WERI-Rb-1 (cell line): ENCODE measurements around the gene WIPF2.

Experiments
- DNase-seq: peaks from one replicate; pipeline ENCODE4 v3.0.0-alpha.2; 2020
- H3K27ac ChIP-seq: fragments of 250-450 bp; sonication (Bioruptor Pico); 2 replicates; pipeline ENCODE4 v1.5.1; 2020; ENCODE audit warnings: mild to moderate bottlenecking, moderate library complexity
- H3K27me3 ChIP-seq: fragments of 250-450 bp; sonication (Bioruptor Pico); 2 replicates; pipeline ENCODE4 v1.5.1; 2021; ENCODE audit warnings: mild to moderate bottlenecking, low read depth, moderate library complexity; ENCODE audit not compliant: insufficient read depth, severe bottlenecking
- H3K36me3 ChIP-seq: fragments of 250-450 bp; sonication (Bioruptor Pico); 2 replicates; pipeline ENCODE4 v1.5.1; 2020; ENCODE audit warnings: mild to moderate bottlenecking, moderate library complexity
- H3K4me3 ChIP-seq: 2 replicates; pipeline ENCODE4 v1.5.1; 2011; ENCODE audit warnings: low read depth, mild to moderate bottlenecking, control low read depth, low read length
- H3K9me3 ChIP-seq: fragments of 250-450 bp; sonication (Bioruptor Pico); 2 replicates; pipeline ENCODE4 v1.5.1; 2021; ENCODE audit warnings: mild to moderate bottlenecking, moderate library complexity; ENCODE audit not compliant: severe bottlenecking
- CTCF ChIP-seq: IDR thresholded peaks from 2 replicates; pipeline ENCODE4 v1.5.1; 2011; ENCODE audit warnings: low read depth, mild to moderate bottlenecking, control low read depth, inconsistent platforms, low read length

The WIPF2 gene

GRCh38 chr17:40174514-40174913, 44.6 kb upstream of the WIPF2 start:
- Histone ChIP-seq H3K36me3 (peaks cover 78% of the 10 kb centered on the region), H3K9me3 (no peaks in the 10 kb centered on the region), H3K27ac (no peak overlapping the region), H3K27me3 (no peaks in the 10 kb centered on the region), H3K4me3 (no peak overlapping the region)
- no peak for TF ChIP-seq CTCF
- DNase-seq, result no peak

- no peaks in the 10 kb centered on the region for H3K27me3 ChIP-seq
- no peaks in the 10 kb centered on the region for H3K9me3 ChIP-seq
Observed at GRCh38 chr17:40175928-40176753, 43.0 kb upstream of the WIPF2 start.

GRCh38 chr17:40176754-40177110, 42.4 kb upstream of the WIPF2 start:
- peaks cover 58% of the 10 kb centered on the region for H3K36me3 ChIP-seq
- TF ChIP-seq CTCF, result no peak
- no peaks in the 10 kb centered on the region for H3K9me3 ChIP-seq
- H3K4me3 ChIP-seq, result no peak overlapping the region
- H3K27me3 ChIP-seq, result no peaks in the 10 kb centered on the region
- DNase-seq, result no peak
- H3K27ac ChIP-seq, result peak overlapping the region; percentile 1; the same call in 1 of the 2 replicates

More at GRCh38 chr17:40175928-40176753, 43.0 kb upstream of the WIPF2 start:
- Histone ChIP-seq H3K4me3 (no peak overlapping the region), H3K27ac (no peak overlapping the region), H3K36me3 (peaks cover 62% of the 10 kb centered on the region)
- DNase-seq, result no peak
- no peak for TF ChIP-seq CTCF

GRCh38 chr17:40177275-40177874, 41.7 kb upstream of the WIPF2 start, which contains the start of gene RAPGEFL1:
Gene RAPGEFL1, plus strand, starts transcription at chr17:40177470. Its CDS starts 392 bp downstream, at chr17:40177862.
- Histone ChIP-seq H3K4me3 (peak within 1 kb of the TSS; percentile 39), H3K9me3 (no peaks in the 10 kb centered on the region), H3K36me3 (peaks cover 53% of the 10 kb centered on the region), H3K27me3 (no peaks in the 10 kb centered on the region), H3K27ac (peak within 1 kb of the TSS; percentile 41)
- TF ChIP-seq CTCF, result no peak
- peak; percentile 91 for DNase-seq

GRCh38 chr17:40178021-40178601, 41.0 kb upstream of the WIPF2 start:
- H3K4me3 ChIP-seq, result no peak overlapping the region
- no peak overlapping the region for H3K27ac ChIP-seq
- no peak for TF ChIP-seq CTCF
- DNase-seq, result no peak
- H3K9me3 ChIP-seq, result no peaks in the 10 kb centered on the region
- H3K36me3 ChIP-seq, result peaks cover 46% of the 10 kb centered on the region
- H3K27me3 ChIP-seq, result no peaks in the 10 kb centered on the region
